Muscle of back (tissue), 11 donors: Measurements from ENCODE around the gene ZFP62. TPM values are rescaled to one million over a fixed set of nuclear protein-coding genes. Genes with fewer than 3 reads are reported as not detected.
A peak's percentile ranks its signal among the peaks of the same experiment; 100 is the strongest.

ENCODE experiments used
- DNase-seq, 3 donors: peaks; one replicate each; pipeline versions ENCODE4 v3.0.0 to v3.0.0-alpha.2; 2013
- polyA plus RNA-seq, 10 donors: library from polyadenylated mRNA; unstranded; fragments of 120-200 nt; gene quantifications; one replicate each; pipeline ENCODE4 v1.2.1, GENCODE V29; 2013; ENCODE audit not compliant: insufficient read length in 10 of 10

ZFP62 gene
- polyA plus RNA-seq, 10 donors: 19.4 to 34.6 (median 28.4) TPM

GRCh38 chr5:180870276-180871068, 9.4 kb upstream of the ZFP62 start:
- no peak for DNase-seq

GRCh38 chr5:180869587-180869986, 8.5 kb upstream of the ZFP62 start:
- DNase-seq: no peak

GRCh38 chr5:180868960-180869359, 7.9 kb upstream of the ZFP62 start:
- DNase-seq: peak; percentile 46 to 81 (median 61)

GRCh38 chr5:180866985-180867384, 5.9 kb upstream of the ZFP62 start:
- peak in 1 of 3 donors; percentile 32 for DNase-seq

DNA sequence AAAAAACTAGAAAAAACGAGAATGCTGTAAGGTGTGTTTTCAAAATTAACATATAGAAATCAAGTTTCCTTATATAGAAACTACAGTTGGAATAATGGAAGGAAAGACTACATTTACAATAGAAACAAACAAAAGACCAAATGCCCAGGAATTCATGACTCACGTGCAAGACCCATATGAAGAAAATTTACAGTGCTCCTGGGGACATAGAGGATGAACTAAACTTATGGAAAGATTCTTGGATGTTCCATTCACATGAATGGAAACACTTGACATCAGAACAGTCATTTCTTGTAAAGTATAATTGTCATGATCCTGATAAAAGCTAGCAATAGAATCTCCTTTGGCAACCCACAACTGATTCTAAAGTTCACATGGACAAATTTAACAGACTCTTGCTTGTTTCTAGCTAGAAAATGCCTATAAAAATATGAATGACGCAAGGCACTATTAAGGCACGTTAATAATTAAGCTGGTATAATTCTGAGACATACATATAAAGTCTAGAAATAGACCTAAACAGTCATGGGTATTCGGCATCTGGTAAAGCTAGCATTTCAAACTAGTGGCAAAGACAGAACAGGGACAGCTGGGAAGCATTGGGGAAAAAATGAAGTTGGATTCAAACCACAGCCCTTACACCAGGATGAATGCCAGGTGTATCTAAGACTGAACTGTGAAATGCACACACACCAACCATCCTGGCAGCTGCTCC, 5.1 kb upstream of the ZFP62 start:
- peak; percentile 24 to 69 (median 37) for DNase-seq

DNA sequence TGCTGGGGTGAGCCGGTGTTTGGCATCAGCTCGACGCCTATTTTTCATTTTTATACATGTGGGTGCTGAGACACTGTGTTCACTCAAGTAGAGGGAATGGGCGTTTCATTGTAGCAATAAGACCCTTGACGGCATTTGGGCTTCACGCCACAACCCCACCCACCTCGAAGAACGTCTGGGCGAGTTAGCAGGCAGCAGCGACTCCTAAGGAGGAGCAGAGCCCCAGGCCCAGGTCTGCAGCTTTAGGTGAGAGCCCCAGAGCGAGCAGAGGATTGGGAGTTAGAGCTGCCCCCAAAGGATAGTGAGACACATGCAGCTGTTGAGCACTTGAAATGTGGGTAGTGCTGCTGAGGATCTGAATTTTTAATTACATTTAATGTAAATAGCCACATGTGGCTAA, 1.6 kb upstream of the ZFP62 start:
- DNase-seq: no peak

- DNase-seq: peak in 1 of 3 donors; percentile 28
Observed at GRCh38 chr5:180860273-180860886, 696 bp downstream of the ZFP62 start.

DNA sequence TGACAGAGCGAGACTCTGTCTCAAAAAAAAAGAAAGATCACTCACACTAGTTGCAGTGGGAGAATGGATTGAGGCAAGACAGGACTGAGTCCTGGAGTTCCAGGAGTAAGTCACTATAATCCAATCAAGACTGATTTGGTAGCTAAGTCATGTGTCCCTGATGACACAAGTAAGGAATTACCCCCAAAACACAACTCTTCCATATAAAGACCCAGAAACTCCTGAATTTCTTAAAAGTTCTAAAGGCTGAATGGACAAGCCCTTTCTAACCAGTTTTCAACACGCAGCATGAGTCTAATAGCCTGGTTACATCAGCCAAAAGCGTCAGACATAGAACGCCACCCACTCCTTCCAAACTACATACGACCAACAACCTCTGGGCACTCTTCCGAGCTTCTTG, 2.5 kb downstream of the ZFP62 start:
- DNase-seq: no peak

DNA sequence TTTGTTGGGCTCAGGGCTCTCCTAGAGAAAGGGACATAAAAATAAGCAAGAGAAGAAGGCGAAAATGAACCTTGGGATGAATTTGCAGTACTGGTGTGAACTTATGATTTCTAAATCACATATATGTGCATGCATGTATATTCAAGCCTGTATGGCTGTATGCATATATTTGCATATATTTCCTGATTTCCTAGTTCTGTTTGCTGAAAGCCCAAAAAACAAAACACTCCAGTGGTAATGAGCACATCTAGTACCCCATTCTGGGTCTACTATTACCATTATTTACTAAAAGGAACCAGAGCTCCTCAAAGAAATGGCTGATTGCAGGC, 7.3 kb downstream of the ZFP62 start:
- no peak for DNase-seq

- no peak for DNase-seq
Observed at GRCh38 chr5:180853121-180853847, 7.8 kb downstream of the ZFP62 start.

- no peak for DNase-seq
Observed at GRCh38 chr5:180852495-180852894, 8.6 kb downstream of the ZFP62 start.

DNA sequence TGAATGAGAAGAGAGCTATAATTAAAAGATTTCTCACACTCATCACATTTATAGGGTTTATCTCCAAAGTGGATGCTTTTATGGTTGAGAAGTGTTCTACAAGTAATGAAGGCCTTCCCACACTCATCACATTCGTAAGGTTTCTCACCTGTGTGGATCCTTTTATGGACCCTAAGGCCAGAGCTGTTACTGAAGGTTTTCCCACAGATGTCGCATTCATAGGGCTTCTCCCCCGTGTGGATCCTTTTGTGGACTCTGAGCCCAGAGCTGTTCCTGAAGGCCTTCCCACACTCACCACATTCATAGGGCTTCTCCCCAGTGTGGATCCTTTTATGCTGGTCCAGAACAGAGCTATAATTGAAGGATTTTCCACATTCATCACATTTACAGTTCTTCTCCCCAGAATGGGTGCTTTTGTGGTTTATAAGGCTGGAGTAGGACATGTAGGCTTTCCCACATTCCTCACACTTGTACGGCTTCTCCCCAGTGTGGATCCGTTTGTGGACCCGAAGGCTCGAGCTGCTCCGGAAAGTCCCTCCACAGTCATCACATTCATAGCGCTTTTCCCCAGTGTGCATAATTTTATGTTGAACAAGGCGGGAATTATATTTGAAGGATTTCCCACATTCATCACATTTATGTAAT, 10.5 kb downstream of the ZFP62 start:
- no peak for DNase-seq

DNA sequence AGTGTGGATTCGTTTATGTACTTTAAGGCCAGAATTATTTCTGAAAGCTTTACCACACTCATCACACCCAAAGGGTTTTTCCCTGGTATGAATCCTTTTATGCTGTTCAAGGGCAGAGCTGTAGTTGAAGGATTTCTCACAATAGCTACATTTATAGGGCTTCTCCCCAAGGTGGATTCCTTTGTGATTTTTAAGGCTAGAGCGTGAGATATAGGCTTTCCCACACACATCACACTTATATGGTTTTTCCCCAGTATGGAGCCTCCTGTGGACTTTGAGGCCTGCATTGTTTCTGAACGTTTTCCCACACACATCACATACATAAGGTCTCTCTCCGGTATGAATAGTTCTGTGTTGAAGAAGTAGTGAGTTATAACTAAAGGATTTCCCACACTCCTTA, 11.2 kb downstream of the ZFP62 start:
- DNase-seq: no peak

- DNase-seq: no peak
Observed at GRCh38 chr5:180848878-180849277, 12.2 kb downstream of the ZFP62 start.

- DNase-seq: no peak
Observed at GRCh38 chr5:180848265-180848664, 12.8 kb downstream of the ZFP62 start.

DNA sequence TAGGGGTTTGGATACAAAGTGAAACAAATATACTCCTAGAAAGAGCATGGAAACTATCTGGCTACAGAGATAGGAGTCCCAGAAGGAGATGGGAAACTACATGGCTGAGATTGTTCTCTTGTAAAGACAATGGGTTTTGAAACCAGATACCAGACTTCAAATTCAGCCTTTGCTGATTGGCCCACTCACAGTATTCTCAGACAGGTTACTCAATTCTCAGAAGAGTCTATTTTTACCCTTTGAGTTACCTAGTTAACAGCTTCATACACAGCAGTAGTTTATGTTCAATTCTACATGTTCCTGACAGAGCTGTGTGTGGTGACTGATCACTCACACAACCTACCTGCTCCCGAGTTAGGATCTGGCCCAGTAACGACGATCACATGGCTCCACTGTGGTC, 14.1 kb downstream of the ZFP62 start:
- DNase-seq: no peak

- DNase-seq: no peak
Observed at GRCh38 chr5:180844858-180845257, 16.2 kb downstream of the ZFP62 start.

DNA sequence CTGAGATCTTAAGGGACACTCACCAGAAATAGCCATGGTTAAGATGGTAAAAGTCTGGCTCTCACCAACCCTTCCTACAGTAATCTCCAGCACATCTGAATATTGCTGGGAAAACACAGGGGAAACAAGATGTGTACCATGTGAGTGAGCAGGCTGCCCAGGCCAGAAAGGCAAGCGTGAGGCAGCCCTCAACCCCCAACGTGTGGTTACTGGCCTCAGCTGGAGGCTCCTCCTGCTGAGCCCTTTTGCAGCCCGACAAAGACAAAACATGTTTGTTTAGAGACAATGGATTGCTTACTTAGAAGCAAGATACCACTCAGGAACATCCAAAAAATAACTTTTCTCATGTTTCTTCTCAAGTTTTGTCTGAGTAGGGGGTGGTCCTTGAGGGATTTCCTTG, 16.6 kb downstream of the ZFP62 start:
- DNase-seq: no peak

- DNase-seq: no peak
Observed at GRCh38 chr5:180839935-180840334, 21.1 kb downstream of the ZFP62 start.

GRCh38 chr5:180839227-180839626, 21.8 kb downstream of the ZFP62 start:
- no peak for DNase-seq

GRCh38 chr5:180837478-180837877, 23.6 kb downstream of the ZFP62 start:
- no peak for DNase-seq

DNA sequence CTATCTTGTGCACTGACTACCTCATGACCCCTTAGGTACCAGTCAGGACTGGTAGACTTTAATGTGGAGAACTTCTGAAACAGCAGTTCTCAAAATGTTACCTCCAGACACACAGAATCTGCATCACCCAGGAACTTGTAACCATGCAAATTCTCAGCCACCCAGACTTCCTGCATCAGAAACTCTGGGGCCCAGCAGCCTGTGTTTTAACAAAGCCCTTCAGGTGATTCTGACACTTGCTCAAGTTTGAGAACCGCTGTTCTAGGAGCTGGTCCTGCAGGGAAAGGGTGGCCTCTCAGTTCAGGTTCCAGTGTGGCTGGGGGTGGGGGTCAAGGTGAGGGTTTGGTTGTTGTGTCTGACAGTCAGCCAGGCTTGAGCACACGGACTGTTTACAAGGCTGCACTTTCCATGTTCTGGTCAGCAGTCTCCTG, 28.4 kb downstream of the ZFP62 start:
- no peak for DNase-seq
